Motor neuron (in vitro differentiated cells): ENCODE data around the gene TMC2. TPM values are rescaled to one million over a fixed set of nuclear protein-coding genes. Genes with fewer than 3 reads are reported as not detected.

Experiments used
- ATAC-seq, 8 experiments: fragments of 200-7000 bp; cut with Tn5 transposase; replicated peaks in 6 of 8; 2 replicates each; pipeline ENCODE4 v1.8.0; 2021; ENCODE audit warnings: mild to moderate bottlenecking in 8 of 8, moderate library complexity in 8 of 8
- H3K27ac ChIP-seq, 2 donors: fragments of 250-450 bp; sonication (Bioruptor Pico); 2 replicates each; pipeline ENCODE4 v1.9.0; 2021; ENCODE audit warnings: antibody characterized with exemption in 2 of 2, mild to moderate bottlenecking in 2 of 2, moderate library complexity in 1 of 2
- H3K4me1 ChIP-seq, 2 donors: fragments of 250-450 bp; sonication (Bioruptor Pico); replicated peaks in 1 of 2; 2 replicates each; pipeline ENCODE4 v1.6.1; 2021; ENCODE audit warnings: antibody characterized with exemption in 2 of 2, mild to moderate bottlenecking in 2 of 2, moderate library complexity in 1 of 2
- H3K4me3 ChIP-seq, 5 donors: fragments of 250-450 bp; sonication (Bioruptor Pico); 2 replicates each; pipeline ENCODE4 v1.9.0; 2021; ENCODE audit warnings: antibody characterized with exemption in 5 of 5, mild to moderate bottlenecking in 5 of 5, moderate library complexity in 4 of 5
- WGBS, 10 experiments: fragments of 450-650 bp; shearing (Covaris generic); methylation state at CpG; one replicate each; pipeline ENCODE4 v1.0.0; 2022; 5-methylcytosine and 5-hydroxymethylcytosine counted together
- in situ Hi-C, 9 experiments: fragments of 400-800 bp; cut with MboI; loops; one replicate each; pipeline ENCODE4 v1.15.0; 2021; ENCODE audit warnings: low sequenced_read_pairs in 9 of 9, low pct_unique_long_range_greater_than_20kb in 2 of 9; ENCODE audit not compliant: unreplicated experiment in 9 of 9
- total RNA-seq, 8 experiments: library from RNA; unstranded; fragments of 300-600 nt; gene quantifications; 2 replicates each; pipeline versions ENCODE4 v1.2.3 to v1.2.4, GENCODE V29; 2022

TMC2 gene
- total RNA-seq, 8 experiments from 2014 or later, result 0.05 to 0.62 (median 0.17) TPM

- H3K27ac ChIP-seq, result peak overlapping the region; percentile 67 to 83
- in situ Hi-C loops, result no loop called here
- H3K4me1 ChIP-seq, result peaks cover 8 to 12% of the 10 kb centered on the region in 2 donors
- WGBS, 10 experiments, result 0 to 14% (median 0%) methylated on average over 2 to 6 of the region's 56 CpGs; no CpG with 5 or more reads in 3 of the 10 experiments
- H3K4me3 ChIP-seq, result peak overlapping the region; percentile 57 to 93 (median 82)
- ATAC-seq, result peak; percentile 21 to 74 (median 64)
These were observed 116.6 kb downstream of the TMC2 start for GRCh38 chr20:2652724-2653555.

- WGBS, 10 experiments, result 0 to 83% (median 19%) methylated on average over 2 to 15 of the region's 24 CpGs; no CpG with 5 or more reads in 1 of the 10 experiments
- no peak for ATAC-seq
- peak overlapping the region in 1 of 2 donors; percentile 83 for H3K27ac ChIP-seq
- H3K4me3 ChIP-seq, result peak overlapping the region; percentile 57 to 93 (median 82)
- peaks cover 8 to 12% of the 10 kb centered on the region in 2 donors for H3K4me1 ChIP-seq
- in situ Hi-C loops, result no loop called here
These were observed 117.4 kb downstream of the TMC2 start for GRCh38 chr20:2653556-2654383.

GRCh38 chr20:2654384-2654822, 118.0 kb downstream of the TMC2 start:
- no peak overlapping the region for H3K27ac ChIP-seq
- in situ Hi-C loops, result no loop called here

GRCh38 chr20:2654831-2655230, 118.5 kb downstream of the TMC2 start:
- in situ Hi-C loops, result no loop called here
- H3K4me1 ChIP-seq, result peaks cover 8 to 12% of the 10 kb centered on the region in 2 donors
- H3K4me3 ChIP-seq, result no peak overlapping the region
- 40 to 100% (median 91%) methylated on average over 1 to 2 of the region's 3 CpGs; no CpG with 5 or more reads in 6 of the 10 experiments for WGBS, 10 experiments
- no peak for ATAC-seq
- no peak overlapping the region for H3K27ac ChIP-seq

More at GRCh38 chr20:2654384-2654822, 118.0 kb downstream of the TMC2 start:
- Histone ChIP-seq H3K4me1 (peaks cover 8 to 12% of the 10 kb centered on the region in 2 donors), H3K4me3 (peak overlapping the region in 3 of 5 donors; percentile 70 to 93 (median 82))
- WGBS, 10 experiments, result 0 to 93% (median 80%) methylated on average over 1 to 8 of the region's 9 CpGs; no CpG with 5 or more reads in 3 of the 10 experiments
- ATAC-seq, result no peak

DNA sequence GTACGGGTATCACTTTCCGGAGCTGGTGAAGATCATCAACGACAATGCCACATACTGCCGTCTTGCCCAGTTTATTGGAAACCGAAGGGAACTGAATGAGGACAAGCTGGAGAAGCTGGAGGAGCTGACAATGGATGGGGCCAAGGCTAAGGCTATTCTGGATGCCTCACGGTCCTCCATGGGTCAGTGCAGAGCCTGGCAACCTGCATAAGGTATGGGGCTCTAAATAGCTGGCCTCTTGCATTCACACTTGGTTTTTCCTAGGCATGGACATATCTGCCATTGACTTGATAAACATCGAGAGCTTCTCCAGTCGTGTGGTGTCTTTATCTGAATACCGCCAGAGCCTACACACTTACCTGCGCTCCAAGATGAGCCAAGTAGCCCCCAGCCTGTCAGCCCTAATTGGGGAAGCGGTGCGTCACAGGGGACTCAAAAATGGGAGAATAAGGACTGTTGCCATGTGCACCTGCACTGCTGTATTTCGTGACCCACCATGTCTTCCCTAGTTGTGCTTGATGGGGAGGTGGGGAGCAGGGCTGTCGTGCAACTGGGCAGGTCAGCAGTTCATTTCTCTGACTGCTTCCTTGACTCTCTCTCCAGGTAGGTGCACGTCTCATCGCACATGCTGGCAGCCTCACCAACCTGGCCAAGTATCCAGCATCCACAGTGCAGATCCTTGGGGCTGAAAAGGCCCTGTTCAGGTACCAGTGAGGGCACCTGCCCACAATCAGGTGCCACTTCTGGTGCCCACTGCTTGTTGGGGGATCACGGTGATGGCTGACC, 119.2 kb downstream of the TMC2 start:
- no peak for ATAC-seq
- WGBS, 10 experiments, result 80 to 100% (median 96%) methylated on average over 2 to 6 of the region's 17 CpGs; no CpG with 5 or more reads in 3 of the 10 experiments
- H3K4me1 ChIP-seq, result peaks cover 8 to 12% of the 10 kb centered on the region in 2 donors
- in situ Hi-C loops, result no loop called here
- H3K27ac ChIP-seq, result no peak overlapping the region
- H3K4me3 ChIP-seq, result no peak overlapping the region

GRCh38 chr20:2656471-2657117, 120.2 kb downstream of the TMC2 start:
- no peak overlapping the region for H3K27ac ChIP-seq
- no peak overlapping the region for H3K4me3 ChIP-seq
- WGBS, 10 experiments, result 70 to 100% (median 98%) methylated on average over 1 to 4 of the region's 12 CpGs; no CpG with 5 or more reads in 3 of the 10 experiments
- in situ Hi-C loops, result no loop called here
- ATAC-seq, result no peak
- H3K4me1 ChIP-seq, result peaks cover 8 to 9% of the 10 kb centered on the region in 2 donors

GRCh38 chr20:2657241-2657640, 120.9 kb downstream of the TMC2 start:
- no peak overlapping the region for H3K27ac ChIP-seq
- no peak overlapping the region for H3K4me3 ChIP-seq
- H3K4me1 ChIP-seq, result peaks cover 8 to 9% of the 10 kb centered on the region in 2 donors
- 60 to 100% (median 100%) methylated on average over 1 to 3 of the region's 5 CpGs; no CpG with 5 or more reads in 7 of the 10 experiments for whole genome bisulfite sequencing, 10 experiments
- no peak for ATAC-seq
- in situ Hi-C loops, result no loop called here

DNA sequence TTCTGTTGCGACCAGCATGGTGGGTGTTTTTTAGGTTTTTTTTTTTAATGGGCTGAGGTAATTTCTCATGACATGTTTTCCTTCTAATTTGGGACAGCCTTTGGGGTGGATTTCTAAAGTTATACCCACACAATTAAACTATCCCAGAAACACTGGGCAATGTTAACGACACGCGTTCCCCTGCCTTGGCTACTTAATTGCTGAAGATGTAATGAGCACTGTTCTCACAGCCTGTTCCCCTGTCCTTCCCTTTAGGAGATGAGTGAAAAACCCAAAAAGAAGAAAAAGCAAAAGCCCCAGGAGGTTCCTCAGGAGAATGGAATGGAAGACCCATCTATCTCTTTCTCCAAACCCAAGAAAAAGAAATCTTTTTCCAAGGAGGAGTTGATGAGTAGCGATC, 121.3 kb downstream of the TMC2 start:
- H3K4me3 ChIP-seq, result no peak overlapping the region
- H3K27ac ChIP-seq, result no peak overlapping the region
- ATAC-seq, result no peak
- peaks cover 8 to 9% of the 10 kb centered on the region in 2 donors for H3K4me1 ChIP-seq
- 71 to 100% (median 97%) methylated on average over 2 to 4 of the region's 5 CpGs; no CpG with 5 or more reads in 5 of the 10 experiments for WGBS, 10 experiments
- in situ Hi-C loops, result no loop called here

DNA sequence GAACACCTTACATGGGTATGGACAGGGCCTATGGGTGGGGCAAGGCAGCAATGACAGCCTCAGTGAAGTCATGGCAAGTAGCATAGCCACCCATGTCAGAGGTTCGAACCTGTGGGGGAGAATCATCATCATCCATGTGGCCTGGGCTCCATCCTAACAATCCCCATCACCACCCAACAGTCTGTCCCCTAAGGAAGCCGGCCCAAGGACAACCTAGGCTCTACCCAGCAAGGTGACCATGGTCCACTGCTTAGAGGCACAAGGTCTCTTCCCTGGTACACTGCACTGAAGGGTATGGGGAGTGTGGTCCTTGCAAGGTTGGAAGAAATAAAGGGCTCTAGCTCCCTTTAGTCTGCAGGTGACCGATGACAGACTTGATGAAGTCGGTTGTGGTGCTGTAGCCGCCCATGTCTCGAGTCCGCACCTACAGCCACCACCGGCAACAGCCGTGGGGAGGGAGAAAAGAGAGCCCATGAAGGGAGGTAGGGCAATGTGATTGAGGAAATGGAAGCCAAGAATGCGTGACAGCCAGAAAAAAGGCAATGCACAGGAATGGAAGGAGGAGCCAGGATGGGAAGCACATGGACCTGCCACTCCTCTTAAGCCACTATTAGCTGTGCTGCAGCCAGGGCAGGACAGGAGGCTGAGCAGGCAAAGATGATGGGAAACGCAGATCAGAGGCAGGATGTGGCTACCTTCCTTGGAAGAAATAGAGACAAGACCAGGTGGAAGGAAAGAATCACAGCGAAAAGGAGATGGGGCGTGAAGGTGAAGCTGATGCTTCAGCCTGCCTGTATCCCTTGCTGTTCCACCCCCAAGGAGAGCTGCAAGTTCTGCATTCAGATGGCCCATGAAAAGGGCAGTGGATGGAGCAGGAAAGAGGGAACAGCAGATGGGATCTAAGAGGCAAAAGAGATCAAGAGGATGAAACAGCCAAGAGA, 122.3 kb downstream of the TMC2 start:
- ATAC-seq, result peak; percentile 19 to 47 (median 31)
- 30 to 88% (median 62%) methylated on average over 1 to 7 of the region's 13 CpGs; no CpG with 5 or more reads in 2 of the 10 experiments for WGBS, 10 experiments
- Histone ChIP-seq H3K4me1 (peaks cover 9 to 12% of the 10 kb centered on the region in 2 donors), H3K27ac (no peak overlapping the region), H3K4me3 (no peak overlapping the region)
- in situ Hi-C loops, result no loop called here

- ATAC-seq, result no peak
- peaks cover 6 to 7% of the 10 kb centered on the region in 2 donors for H3K4me1 ChIP-seq
- H3K27ac ChIP-seq, result no peak overlapping the region
- WGBS, 10 experiments, result 90 to 100% (median 98%) methylated on average over 1 to 9 of the region's 10 CpGs; no CpG with 5 or more reads in 4 of the 10 experiments
- no peak overlapping the region for H3K4me3 ChIP-seq
- in situ Hi-C loops, result no loop called here
These were observed 123.2 kb downstream of the TMC2 start for GRCh38 chr20:2659547-2659946.

- Histone ChIP-seq H3K27ac (peak overlapping the region; percentile 86 to 94), H3K4me3 (peak overlapping the region; percentile 66 to 83 (median 73)), H3K4me1 (peaks cover 11 to 12% of the 10 kb centered on the region in 2 donors)
- ATAC-seq, result peak in 1 of 8 experiments; percentile 1
- in situ Hi-C loops, result no loop called here
- 8 to 50% (median 26%) methylated on average over 1 to 3 of the region's 13 CpGs; no CpG with 5 or more reads in 6 of the 10 experiments for WGBS, 10 experiments
These were observed 127.1 kb downstream of the TMC2 start for GRCh38 chr20:2663364-2663886.
